Activated CD4-positive, alpha-beta T cell treated with anti-CD3 and anti-CD28 coated beads, Interleukin-2, amount 50 U/mL, for 4 hours (primary cell): ENCODE measurements around the gene RNASE1.

ENCODE experiments used
- DNase-seq, 2 experiments: peaks; one replicate each; pipeline ENCODE4 v3.0.0-alpha.2; 2020

RNASE1 gene

DNA sequence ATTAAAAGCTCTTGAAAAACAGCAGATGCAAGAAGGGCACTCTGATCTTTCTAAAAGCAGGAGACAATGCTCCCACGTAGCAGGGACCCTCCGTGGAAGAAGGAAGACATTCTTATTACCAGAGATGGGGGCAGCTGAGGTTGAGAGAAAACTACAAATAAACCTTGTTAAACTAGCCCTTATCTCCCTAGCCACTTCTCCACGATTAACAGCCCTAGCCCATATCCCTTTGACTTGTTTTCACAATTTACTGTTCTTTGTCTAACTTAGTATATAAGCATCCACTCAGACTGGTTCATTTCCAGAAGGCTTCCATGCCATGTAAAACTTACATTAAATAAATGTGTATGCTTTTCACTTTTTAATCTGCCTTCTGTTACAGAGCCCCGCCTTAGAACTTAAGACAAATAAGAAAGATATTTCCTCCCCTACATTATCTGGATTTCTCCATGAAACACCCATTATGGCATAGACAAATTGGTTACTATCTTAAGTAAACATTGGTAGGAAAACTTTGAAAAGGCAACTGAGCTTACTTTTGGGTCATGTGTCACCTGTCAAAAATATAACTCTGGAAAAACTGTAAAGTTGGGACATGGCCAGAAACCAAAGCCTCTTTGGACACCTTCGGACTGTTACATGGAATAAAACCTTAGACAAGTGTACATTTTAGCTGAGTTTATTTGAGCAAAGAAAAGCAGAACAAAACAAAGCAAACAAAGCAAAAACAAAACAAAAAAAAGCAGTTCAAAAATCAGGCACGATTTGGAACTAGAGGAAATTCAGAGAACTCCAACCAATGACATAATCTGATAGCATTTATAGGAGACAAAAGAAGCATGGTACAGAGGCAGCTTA, 4.9 kb upstream of the RNASE1 start:
- no peak for DNase-seq

DNA sequence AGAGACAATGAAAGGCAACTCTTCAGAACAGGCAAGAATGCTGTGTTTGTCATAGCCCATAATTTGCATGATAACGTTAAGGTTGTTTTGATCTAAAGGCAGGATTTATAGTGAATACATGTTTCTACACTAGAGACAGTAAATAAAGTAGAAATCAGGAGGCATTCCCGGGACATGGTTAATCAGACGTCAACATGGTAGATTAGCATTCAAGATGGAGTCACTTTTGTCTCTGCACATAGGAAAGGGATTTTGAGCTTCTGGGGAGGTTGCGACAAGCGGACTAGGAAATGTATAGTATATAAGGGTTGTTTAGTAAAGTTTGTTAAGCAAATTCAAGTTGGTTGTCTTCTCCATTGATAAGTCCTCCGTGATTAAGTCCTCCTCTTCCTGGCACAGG, 2.8 kb upstream of the RNASE1 start:
- no peak for DNase-seq

DNA sequence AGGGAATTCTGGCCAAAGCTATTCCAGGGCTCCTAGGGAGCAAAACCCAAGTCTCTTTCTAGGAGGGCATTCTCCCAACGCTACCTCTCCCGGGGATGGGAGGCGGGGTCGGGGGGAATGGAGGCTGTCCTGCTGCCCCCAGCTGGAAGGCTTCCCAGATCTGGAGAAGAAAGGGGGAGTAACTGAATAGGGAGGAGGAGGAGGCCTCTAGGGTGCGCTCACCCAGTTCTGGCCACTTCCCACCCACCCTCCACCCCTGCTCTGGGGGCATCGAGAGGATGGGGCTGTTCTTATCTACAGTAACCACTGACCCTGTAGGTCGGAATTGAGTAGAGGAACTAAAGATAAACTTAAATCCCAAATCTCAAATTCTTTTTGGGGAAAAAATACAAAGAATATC, 579 bp upstream of the RNASE1 start:
- DNase-seq = no peak

- no peak for DNase-seq
These were observed 918 bp downstream of the RNASE1 start for GRCh38 chr14:20801726-20802125.

DNA sequence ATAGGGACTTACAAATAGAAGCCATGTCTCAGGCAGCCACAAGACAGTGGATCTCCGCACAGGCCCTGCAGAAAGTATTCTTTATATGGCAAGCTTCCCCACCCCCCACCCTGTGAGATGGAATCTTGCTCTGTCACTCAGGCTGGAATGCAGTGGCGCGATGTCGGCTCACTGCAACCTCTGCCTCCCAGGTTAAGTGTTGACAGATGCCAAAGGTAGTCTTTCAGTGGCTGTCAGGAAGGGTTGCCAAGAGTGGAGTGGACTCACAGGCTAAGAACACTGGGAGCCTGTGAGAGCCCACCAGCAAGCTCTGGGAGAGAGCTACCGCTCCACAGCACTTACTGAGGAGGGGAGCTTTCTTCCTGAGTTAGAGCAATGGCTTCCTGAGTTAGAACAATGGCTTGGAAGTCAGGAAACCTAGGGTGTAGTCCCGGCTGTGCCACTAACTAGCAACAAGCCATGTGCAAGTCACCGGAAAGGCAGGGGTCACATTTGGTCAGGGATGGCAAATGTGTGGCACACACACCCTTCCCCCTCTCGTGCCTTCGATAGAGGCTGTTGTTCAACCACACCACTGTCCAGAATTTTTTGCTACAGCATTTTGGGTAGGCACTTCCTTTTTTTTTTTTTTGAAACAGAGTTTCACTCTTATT, 2.6 kb downstream of the RNASE1 start:
- DNase-seq = no peak

GRCh38 chr14:20799456-20799891, 3.2 kb downstream of the RNASE1 start:
- DNase-seq = no peak

DNA sequence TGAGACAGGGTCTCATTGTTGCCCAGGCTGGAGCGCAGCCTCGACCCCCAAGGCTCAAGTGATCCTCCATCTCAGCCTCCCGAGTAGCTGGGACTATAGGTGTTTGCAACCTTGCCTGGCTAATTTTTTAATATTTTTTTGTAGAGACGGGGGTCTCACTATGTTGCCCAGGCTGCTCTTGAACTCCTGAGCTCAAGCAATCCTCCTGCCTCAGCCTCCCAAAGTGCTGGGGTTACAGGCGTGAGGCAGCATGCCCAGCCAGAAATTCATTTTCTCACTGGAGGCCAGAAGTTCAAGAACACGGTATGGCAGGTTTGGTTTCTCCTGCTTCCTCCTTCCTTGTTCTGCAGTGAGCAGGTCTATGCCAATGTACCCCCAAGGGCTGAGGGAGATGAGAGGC, 3.7 kb downstream of the RNASE1 start:
- DNase-seq = no peak

DNA sequence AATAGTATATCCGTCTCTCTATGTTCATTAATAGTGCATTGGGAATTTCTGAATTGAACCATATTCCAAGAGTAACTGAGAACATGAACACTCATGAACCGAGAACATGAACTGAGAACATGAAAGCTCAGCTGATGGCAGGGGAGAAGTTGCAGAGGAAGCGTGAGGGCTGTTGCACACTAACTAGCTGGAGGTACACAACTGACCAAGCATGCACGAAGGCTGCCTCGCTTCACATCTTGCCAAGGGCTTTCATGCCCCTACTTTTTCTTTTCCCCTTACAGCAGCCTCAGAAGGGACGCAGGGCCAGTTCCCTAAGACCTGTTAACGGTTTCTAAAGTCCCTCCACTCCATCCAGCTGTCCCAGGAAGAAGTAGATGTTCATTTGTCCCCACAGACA, 4.3 kb downstream of the RNASE1 start:
- no peak for DNase-seq

DNA sequence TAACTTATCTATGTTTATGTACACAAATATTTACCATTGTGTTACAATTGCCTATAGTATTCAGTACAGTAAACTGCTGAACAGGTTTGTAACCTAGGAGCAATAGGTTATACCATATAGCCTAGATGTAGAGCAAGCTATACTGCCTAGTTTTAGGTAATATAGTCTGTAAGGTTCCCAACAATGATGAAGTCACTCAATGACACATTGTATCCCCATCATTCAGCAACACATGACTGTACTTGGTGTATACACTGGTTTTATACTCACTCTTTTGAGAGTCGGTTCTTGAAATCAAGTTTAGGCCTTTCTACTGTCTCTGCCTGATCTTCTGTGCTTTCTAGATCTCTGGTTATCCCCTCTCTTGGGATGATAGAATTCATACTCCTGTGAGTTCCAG, 5.5 kb downstream of the RNASE1 start:
- no peak for DNase-seq

DNA sequence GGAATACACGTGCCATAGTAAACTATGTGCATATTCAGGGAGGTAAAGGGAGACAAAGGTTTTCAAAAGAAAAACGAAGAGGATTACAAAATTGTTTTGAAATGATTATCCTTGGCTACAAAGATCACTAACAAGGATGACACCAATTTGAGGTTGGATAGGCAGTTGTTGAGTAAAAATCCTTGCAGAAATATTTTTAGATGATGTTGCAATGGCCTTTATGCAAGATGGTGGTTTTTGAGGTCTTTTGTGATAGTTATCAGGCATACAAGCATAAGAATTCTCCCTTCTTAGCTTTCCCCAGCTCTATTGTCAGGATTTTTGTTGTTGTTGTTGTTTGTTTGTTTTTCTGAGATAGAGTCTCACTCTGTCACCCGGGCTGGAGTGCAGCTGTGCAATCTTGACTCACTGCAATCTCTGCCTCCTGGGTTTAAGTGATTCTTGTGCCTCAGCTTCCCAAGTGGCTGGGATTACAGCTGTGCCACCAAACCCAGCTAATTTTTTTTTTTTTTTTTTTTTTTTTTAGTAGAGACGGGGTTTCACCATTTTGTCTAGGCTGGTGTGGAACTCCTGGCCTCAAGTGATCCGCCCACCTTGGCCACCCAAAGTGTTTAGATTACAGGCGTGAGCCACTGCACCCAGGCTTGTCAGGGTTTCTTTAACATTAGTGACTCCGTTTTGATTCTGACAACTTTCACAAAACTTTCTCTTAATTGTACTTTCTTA, 7.8 kb downstream of the RNASE1 start:
- DNase-seq = no peak

DNA sequence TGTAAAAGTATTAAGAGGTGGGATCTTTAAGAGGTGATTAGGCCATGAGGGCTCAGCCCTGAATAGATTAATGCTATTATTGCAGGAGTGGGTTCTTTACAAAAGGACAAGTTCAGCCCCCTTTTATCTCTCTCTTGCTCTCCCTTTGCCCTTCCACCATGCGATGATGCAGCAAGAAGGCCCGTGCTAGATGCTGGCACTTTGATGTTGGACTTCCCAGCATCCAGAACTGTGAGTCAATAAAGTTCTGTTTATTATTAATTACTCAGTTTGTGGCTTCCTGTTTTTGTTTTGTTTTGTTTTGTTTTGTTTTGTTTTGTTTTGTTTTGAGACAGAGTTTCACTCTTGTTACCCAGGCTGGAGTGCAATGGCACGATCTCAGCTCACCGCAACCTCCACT, 10.1 kb downstream of the RNASE1 start:
- no peak for DNase-seq

DNA sequence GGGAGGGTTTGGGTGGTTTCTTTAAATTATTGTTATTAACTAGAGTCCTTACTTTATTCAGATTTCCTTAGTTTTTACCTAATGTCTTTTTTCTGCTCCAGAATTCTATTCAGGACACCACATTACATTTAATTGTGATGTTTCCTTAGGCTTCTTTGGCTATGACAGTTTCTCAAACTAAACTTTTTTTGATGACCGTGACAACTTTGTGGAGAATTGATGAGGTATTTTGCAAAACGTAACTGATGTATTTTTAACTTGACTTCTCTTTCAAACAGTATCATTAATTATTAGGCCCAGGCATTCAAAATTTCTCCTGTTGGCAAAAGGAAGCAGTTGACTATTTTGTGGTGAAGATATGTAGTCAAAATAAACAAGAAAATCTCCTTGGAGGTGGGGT, 11.0 kb downstream of the RNASE1 start:
- DNase-seq = no peak

- DNase-seq = no peak
These were observed 11.5 kb downstream of the RNASE1 start for GRCh38 chr14:20791187-20791586.

GRCh38 chr14:20790464-20791116, 12.1 kb downstream of the RNASE1 start:
- no peak for DNase-seq

DNA sequence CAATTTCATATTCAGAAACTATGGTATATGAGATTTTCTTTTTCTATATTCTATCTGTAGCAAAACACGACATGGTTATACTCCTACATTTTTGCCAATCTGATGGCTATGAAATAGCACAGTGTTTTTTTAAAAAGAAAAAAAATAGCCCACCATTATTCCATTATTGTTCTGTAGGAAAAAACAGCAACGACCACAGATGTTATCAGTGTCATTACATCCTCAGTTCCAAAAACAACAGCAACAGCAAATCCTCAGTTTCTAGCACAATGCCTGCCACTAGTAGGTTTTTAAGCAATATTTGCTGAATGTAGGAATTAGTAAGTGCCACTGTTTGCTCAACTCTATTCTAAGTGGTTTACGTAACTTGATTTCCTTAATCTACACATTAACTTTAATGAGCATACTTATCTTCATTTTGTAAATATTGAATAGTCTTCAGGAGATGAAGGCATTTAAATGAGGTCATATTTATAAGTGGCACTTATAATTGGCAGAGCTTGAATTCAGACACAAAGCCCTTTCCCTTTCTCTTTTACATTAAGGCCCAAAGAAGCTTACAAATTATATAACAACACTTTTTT, 13.3 kb downstream of the RNASE1 start:
- DNase-seq = no peak

DNA sequence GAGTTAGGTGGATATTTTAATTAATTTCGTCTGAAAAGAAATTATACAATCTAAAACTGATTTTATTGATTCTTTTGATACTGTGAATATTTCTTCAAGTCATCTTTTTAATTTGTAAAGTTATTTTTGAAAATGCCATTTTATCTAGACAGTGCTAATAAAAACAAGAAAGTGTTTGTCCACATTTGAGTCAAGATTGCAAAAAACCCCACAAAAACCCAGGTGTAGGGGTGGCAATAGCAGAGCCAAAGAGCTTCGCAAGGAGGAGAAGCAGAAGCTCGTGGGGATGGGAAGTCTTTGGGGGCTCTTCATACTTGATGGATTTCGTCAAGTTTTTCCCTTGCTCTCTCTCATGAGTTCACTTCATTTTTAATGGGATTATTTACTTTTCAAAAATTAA, 15.6 kb downstream of the RNASE1 start:
- no peak for DNase-seq

DNA sequence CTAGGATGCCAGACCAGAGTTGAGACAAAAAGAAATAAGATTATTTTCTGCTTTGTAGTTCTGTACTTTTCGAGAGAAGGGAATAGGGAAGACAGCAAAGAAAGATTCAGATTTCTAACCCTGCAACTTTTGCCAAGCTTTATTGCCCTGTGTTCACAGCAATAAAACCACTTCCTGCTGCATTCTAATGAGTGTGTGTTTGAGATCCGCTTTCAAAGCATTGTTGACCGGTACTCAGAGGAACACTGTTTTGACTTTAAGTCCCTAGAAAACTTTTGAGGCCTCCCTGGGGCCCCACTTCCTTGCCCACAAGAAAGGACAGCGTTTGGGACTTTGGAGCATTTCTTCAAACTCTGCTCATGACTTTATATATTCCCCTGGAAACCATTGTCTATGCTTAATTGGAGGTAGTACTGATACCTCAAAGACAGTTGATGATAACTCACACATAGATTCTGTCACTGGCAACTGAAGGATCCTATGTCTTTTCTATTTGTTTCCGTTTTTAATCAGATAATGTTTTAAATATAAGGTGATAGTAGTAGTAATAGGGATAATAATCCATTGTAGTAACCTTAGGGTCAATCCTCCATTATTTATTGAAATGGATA, 20.3 kb downstream of the RNASE1 start:
- DNase-seq = no peak

GRCh38 chr14:20781803-20782202, 20.8 kb downstream of the RNASE1 start:
- DNase-seq = no peak

GRCh38 chr14:20775901-20776300, 26.7 kb downstream of the RNASE1 start:
- DNase-seq = no peak

GRCh38 chr14:20775043-20775442, 27.6 kb downstream of the RNASE1 start:
- DNase-seq = no peak

DNA sequence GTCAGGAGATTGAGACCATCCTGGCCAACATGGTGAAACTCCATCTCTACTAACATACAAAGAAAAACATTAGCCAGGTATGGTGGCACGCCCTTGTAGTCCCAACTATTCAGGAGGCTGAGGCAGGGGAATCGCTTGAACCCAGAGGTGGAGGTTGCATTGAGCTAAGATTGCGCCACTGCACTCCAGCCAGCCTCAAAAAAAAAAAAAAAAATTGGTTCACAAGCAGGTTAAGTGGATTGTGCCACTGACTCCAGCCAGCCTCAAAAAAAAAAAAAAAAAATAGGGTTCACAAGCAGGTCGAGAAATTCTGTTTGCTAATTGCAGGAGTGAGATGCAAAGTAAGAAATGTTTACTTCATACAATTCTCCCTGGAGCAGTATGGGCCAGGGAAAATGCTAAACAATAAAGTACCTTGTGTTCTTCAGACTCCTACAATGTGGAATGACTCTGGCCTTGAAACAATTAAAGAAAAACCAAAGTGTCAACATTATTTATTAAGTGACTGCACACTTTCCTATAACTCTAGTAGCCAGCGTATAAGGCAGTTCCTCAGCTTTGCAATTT, 28.3 kb downstream of the RNASE1 start:
- DNase-seq = no peak

- no peak for DNase-seq
These were observed 30.0 kb downstream of the RNASE1 start for GRCh38 chr14:20772650-20773049.
